ENCODE measurements around the gene BPIFB2. TPM values are rescaled to one million over a fixed set of nuclear protein-coding genes. Genes with fewer than 3 reads are reported as not detected.

The BPIFB2 gene
- total and polyA plus RNA-seq, 2 donors (not counting 3 experiments of a cell fraction or from before 2014, with no cell fraction given), result not detected

DNA sequence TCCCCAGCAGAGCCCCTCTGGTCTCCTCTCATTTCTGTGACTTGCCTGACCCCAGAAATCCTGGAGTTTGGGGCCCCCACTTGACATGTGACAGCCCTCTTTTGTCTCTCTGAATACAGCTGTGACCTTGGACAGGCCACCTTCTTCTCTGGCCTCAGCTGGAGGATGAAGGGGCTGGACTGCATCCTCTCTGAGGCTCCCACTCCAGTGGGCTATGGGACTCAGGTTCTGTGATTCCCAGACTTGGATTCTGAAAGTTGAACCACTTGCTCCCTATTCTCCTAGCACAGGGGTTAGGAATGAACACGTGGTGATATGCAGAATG is 55.3 kb downstream of the BPIFB2 start:
- CTCF ChIA-PET, result no interaction called here
- H3K79me2 ChIP-seq (ENCODE audit: control insufficient read depth, insufficient read depth, low read length), result no peaks in the 10 kb centered on the region
- POLR2A ChIA-PET, result no interaction called here

More for the DNA sequence above, 55.3 kb downstream of the BPIFB2 start:
- Histone ChIP-seq H3K9me1 (replicated peaks; ENCODE audit: control insufficient read depth, extremely low read depth, insufficient read depth, low read length) (no peaks in the 10 kb centered on the region), H3K9ac (replicated peaks; ENCODE audit: extremely low read depth, insufficient read depth, low read length) (no peak overlapping the region), H2AFZ (ENCODE audit: low read depth, low read length) (no peak overlapping the region), H3K4me1 (ENCODE audit: control insufficient read depth, extremely low read depth, insufficient read depth, low read length) (no peaks in the 10 kb centered on the region), H3K27me3 (ENCODE audit: control insufficient read depth in 2 of 2, insufficient read depth in 2 of 2, low read length in 2 of 2) (no peaks in the 10 kb centered on the region), H3K4me3 (replicated peaks in 1 of 3; ENCODE audit: insufficient read depth in 1 of 3, low read depth in 1 of 3, low read length in 3 of 3) (no peak overlapping the region), H3K27ac (ENCODE audit: insufficient read depth, low read depth, low read length) (no peak overlapping the region), H3K36me3 (ENCODE audit: control insufficient read depth in 2 of 2, extremely low read depth in 1 of 2, insufficient read depth in 2 of 2, low read length in 2 of 2) (no peaks in the 10 kb centered on the region), H3K9me3 (replicated peaks; ENCODE audit: control insufficient read depth, insufficient read depth, low read length) (no peaks in the 10 kb centered on the region), H4K20me1 (replicated peaks; ENCODE audit: control insufficient read depth, extremely low read depth, insufficient read depth, low read length) (no peaks in the 10 kb centered on the region), H3K4me2 (ENCODE audit: insufficient read depth, low read length) (no peak overlapping the region)
- no peak for DNase-seq (ENCODE audit: low read depth, low spot score)
- intact Hi-C loops (cut with micrococcal nuclease) (no loop called here), dilution Hi-C loops (cut with MboI; ENCODE audit: extremely low pct_ligation_motif_present, low sequenced_read_pairs) (no loop called here)
- BruUV-seq (replicated peaks), result no TSS peak
- FAIRE-seq, result no peak
- TF ChIP-seq FOS (IDR thresholded peaks at IDR 0.05; ENCODE audit: borderline replicate concordance, insufficient read depth, low read length) (no peak), MYC (IDR thresholded peaks at IDR 0.05; ENCODE audit: low read depth, low read length) (no peak), POLR2AphosphoS5 (IDR thresholded peaks at IDR 0.05; ENCODE audit: insufficient read depth, low read depth, low read length) (no peak), GATA2 (IDR thresholded peaks at IDR 0.05; ENCODE audit: insufficient read depth, insufficient read length, low read depth, low read length) (no peak), JUN (IDR thresholded peaks at IDR 0.05; ENCODE audit: borderline replicate concordance, insufficient read depth, insufficient read length, low read depth) (no peak), MAX (IDR thresholded peaks at IDR 0.05; ENCODE audit: insufficient read depth, insufficient read length) (no peak), EZH2 (IDR thresholded peaks at IDR 0.05; ENCODE audit: borderline replicate concordance, low read depth, low read length, severe bottlenecking) (no peak), POLR2A (IDR thresholded peaks at IDR 0.05; ENCODE audit: low read depth, low read length) (no peak)
- TF ChIP-seq, protein P1, sequence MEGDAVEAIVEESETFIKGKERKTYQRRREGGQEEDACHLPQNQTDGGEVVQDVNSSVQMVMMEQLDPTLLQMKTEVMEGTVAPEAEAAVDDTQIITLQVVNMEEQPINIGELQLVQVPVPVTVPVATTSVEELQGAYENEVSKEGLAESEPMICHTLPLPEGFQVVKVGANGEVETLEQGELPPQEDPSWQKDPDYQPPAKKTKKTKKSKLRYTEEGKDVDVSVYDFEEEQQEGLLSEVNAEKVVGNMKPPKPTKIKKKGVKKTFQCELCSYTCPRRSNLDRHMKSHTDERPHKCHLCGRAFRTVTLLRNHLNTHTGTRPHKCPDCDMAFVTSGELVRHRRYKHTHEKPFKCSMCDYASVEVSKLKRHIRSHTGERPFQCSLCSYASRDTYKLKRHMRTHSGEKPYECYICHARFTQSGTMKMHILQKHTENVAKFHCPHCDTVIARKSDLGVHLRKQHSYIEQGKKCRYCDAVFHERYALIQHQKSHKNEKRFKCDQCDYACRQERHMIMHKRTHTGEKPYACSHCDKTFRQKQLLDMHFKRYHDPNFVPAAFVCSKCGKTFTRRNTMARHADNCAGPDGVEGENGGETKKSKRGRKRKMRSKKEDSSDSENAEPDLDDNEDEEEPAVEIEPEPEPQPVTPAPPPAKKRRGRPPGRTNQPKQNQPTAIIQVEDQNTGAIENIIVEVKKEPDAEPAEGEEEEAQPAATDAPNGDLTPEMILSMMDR (IDR thresholded peaks at IDR 0.05; ENCODE audit: extremely low read depth in 1 of 2, insufficient read depth in 1 of 2, low read depth in 1 of 2, low read length in 2 of 2), result no peak

Data from endothelial cell of umbilical vein (primary cell).